Measurements from ENCODE around the gene ATXN2. TPM values are rescaled to one million over a fixed set of nuclear protein-coding genes. Genes with fewer than 3 reads are reported as not detected.

The ATXN2 gene
- total RNA-seq, 1 experiment from 2014 or later = 18.9 TPM

DNA sequence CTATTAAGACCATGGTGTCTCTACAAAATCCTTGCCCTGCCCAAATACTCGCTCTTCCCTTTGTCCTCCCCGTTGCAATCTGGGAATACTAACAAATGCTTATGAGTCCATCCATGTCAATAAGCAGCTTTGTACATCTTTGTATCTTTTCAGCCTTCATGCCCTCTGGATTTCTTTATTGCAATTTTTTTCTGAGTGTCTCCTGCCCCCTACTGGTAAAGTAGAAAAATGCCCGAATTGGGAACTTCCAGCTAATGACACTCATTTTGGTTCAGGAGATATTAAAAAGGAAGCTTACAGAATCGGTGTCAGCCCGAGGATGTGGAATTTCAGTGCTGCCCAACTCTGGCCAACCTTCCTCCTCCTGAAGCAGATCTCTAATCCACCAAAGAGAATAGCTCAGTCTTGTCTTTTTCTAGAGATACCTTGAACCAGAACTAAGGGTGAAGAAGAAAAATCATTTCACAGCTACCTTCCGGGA, 147.4 kb downstream of the ATXN2 start:
- peak; percentile 70 for DNase-seq (ENCODE audit: low read depth)

- DNase-seq (ENCODE audit: low read depth) = no peak
These were observed 147.9 kb downstream of the ATXN2 start for GRCh38 chr12:111451232-111451631.

GRCh38 chr12:111450676-111451075, 148.4 kb downstream of the ATXN2 start:
- DNase-seq (ENCODE audit: low read depth) = no peak

DNA sequence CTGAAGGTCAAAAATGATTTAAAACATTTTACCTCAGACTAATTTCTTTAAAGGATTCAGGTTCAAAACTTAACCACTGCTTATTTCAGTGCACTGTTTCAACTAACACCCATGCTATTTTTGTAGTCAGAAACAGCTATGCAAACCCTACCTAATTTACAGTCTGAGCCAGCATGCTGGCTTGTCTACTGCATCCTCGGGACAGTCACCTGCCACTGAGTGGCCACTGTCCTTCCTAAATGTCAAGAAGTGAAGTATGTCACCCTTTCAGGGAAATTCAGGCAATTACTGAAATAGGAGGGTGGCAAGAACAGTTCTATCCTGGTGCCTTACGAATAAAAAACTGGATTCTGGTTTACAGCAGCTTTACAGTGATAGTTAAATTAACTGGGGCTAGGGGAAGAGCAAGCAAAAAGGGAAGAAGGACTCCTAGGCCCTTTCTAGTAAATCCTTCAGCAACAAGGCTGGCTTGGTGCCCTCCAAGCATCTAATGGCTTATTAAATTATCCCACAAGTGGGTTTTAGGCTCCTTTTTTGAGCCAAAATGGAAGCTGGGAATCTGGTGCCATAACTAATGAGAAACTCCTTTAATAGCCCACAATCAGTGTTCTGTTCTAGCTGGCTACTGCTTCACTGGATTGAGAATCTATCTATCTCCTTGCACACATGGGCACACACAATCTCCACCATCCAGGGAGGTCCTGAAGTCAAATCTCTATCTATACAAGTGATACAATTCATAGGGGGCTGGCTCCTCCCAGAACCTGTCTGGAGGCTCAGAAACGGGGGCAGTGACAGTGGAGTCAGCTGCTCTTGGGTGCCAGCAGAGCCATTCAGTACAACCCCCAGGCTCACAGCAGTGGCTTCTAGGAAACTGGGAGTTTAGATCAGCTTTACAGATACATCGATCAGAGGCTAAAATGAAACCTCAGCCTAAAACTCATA, 150.0 kb downstream of the ATXN2 start:
- DNase-seq (ENCODE audit: low read depth) = no peak

- no peak for DNase-seq (ENCODE audit: low read depth)
These were observed 150.8 kb downstream of the ATXN2 start for GRCh38 chr12:111448266-111448830.

- DNase-seq (ENCODE audit: low read depth) = no peak
These were observed 151.4 kb downstream of the ATXN2 start for GRCh38 chr12:111447571-111448265.

DNA sequence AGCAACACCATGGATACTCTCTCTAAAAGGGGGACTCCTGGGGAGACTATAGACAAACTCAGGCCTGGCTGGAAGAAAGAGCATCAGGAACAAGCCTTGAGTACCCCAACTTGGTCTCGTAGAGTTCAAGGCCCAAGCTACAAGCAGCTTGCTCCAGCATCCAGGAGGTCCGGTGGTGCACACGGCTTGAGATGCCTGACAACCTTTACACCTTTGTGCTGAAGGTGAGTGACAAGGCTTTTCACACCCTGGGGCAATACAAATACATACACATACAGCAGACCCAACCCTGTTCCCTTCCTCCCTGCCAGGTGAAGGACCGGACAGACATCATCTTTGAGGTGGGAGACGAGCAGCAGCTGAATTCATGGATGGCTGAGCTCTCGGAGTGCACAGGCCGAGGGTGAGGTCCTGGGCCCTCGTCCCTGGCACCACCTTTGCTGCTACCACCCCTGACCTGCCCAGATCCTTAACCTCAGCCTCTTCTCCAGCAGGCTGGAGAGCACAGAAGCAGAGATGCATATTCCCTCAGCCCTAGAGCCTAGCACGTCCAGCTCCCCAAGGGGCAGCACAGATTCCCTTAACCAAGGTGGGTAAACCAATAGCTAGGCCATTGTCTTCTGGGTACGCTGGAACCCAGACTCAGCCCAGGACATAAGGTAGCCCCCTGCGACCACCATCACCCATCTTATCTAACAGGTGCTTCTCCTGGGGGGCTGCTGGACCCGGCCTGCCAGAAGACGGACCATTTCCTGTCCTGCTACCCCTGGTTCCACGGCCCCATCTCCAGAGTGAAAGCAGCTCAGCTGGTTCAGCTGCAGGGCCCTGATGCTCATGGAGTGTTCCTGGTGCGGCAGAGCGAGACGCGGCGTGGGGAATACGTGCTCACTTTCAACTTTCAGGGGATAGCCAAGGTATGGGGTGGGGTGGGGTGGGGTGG, 152.2 kb downstream of the ATXN2 start:
- no peak for DNase-seq (ENCODE audit: low read depth)

GRCh38 chr12:111445726-111446581, 153.2 kb downstream of the ATXN2 start:
- peak; percentile 68 for DNase-seq (ENCODE audit: low read depth)

DNA sequence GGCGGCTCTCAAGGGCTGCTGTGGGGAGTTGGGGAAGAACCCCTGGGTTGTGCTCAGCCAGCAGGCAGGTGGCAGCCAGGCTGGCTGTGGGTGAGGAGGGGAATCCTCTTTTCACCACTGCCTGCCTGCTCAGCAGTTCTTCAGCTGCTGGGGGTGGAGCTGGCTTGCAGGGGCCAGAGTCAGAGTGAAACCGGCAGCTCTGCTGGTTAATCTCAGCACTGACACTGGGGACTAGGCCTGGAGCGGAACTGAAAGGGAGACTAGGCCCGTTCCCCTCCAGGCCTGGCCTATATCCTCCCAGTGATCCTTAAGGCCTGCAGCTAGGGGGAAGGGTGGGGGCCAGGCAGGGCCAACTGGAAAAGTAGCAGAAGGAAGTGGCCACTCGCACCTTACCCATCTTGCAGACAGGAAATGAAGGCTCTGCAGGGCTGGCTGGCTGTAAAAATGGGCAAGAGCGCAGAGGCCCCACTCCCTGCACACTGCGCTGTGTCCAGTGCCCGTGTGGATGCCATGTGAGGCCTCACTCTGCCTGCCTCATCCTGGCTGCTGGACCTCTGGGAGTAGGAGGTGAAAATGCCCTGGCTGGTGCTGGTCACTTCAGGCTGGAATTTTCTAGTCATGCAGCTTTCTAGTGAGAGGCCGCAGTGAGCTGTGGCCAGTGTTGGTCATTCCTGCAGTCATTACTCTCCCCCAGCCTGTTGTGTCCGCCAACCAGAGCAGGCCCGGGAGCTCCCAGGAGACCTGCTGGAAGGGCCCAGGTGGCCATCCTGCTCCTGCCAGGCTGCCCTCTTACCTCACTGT, 154.0 kb downstream of the ATXN2 start:
- peak; percentile 40 for DNase-seq (ENCODE audit: low read depth)

DNA sequence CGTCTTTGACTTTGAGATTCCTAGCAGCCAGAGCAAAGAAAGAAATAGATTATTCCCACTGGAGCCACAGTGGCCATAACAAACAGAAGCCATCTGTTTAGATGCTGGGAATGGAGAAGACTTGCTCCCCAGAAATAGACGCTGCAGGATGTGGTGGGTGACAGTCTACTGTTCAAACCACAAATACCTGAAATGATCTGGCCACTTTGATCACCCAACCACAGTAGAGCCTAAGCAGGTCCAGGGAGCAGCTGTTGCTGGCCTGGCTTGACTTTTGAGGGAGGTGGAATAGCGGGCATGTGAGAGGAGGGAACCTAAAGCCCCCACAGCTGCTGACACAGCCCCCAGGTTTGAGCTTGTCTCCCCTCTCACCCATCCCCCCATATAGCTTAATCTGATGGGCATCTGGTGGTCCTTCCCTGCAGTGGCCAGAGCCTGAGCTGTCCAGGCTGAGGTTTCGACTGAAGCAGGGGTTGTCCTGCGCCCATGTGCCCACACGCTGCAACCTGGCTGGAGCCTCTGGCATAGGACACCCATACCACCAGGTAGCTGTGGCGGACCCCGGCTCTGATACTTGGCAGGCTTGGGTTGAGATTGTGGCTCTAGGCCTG, 154.7 kb downstream of the ATXN2 start:
- peak; percentile 77 for DNase-seq (ENCODE audit: low read depth)

GRCh38 chr12:111443586-111443985, 155.5 kb downstream of the ATXN2 start:
- peak; percentile 71 for DNase-seq (ENCODE audit: low read depth)

DNA sequence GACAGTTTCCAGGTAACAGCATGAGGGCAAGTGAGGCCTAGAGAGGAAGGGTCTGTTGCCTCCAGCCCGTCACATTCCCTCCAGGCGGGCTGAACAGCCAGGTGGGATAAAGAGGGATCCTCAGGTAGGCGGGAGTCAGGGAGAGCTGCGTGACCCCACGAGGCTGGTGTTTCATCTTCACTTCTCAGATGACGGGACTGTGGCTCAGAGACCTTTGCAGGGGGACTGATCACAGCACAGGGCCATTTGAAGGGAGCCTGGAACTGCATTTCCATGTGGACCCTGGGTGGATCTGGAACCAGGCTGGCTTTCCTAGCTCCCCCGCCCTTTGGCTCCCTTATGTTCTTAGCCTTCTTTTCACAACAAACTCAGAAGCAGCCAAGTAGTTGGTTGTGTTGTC, 156.0 kb downstream of the ATXN2 start:
- DNase-seq (ENCODE audit: low read depth) = no peak

DNA sequence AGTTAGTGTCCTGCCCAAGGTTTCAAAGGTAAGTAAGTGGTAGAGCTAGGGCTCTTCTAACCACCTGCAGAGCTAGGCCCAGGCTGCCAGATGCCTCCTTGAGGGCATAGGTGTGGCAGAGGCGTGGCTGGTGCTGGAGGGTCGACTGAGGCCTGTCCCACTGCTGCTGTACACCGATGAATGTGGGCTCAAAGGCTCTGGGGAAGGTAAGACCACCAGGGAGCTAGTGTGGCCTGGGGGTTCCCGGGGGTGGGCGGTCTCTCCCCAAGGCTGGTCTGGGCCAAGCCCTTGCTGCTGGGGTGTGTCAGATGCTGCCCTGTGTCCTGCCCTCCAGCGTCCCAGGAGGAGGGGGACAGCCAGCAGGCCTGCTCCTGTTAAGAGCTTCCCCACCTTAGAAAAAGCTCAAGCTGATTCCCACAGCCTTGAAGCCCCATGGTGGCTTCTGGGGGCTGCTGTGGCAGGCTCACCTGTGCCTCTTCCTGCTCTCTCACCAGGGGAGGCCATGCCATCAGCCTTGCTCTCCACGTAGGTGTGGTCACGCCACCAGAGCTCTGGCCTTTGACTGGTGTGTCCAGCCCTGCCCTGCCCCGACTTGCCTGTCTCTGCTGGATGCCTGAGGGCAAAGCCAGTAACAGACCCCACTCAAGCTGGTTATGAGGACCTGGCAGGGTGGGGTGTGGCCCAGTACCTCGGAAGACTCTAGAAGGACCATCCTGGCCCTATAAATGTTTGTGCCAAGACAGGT, 156.6 kb downstream of the ATXN2 start:
- DNase-seq (ENCODE audit: low read depth) = no peak

DNA sequence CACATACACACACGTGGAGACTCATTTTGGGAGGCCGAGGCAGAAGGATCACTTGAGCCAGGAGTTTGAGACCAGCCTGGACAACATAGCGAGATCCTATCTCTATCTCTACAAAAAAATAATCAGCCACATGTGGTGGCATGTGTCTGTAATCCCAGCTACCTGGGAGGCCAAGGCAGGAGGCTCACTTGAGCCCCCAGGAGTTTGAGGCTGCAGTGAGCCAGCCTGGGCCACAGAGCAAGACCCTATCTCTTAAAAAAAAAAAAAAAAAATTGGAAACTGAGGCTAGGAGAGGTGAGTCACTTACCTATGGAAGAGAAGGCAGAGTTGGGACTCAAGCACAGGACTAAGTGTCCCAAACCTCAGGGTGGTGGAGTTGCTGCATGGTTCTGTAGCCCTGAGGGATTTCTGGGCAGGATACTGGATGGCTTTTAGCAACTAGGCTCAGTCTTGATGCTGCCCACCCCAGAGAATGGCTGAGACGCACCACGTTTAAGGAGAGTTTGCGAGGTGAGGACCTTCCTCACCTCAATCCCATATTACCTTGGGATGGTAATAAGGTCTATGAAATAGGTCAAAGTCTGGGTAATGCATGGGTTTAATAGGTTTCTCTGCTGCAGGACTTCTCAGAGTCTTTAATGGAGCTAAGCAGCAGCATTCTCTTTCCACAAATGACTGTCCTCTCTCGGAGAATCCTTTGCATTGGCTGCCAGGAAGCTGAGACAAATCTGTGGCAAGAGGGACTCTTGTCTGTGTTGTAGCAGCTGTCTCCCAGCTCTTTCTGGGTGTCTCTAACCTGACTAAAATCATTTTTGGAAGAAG, 157.8 kb downstream of the ATXN2 start:
- no peak for DNase-seq (ENCODE audit: low read depth)

- no peak for DNase-seq (ENCODE audit: low read depth)
These were observed 158.5 kb downstream of the ATXN2 start for GRCh38 chr12:111440631-111441030.

DNA sequence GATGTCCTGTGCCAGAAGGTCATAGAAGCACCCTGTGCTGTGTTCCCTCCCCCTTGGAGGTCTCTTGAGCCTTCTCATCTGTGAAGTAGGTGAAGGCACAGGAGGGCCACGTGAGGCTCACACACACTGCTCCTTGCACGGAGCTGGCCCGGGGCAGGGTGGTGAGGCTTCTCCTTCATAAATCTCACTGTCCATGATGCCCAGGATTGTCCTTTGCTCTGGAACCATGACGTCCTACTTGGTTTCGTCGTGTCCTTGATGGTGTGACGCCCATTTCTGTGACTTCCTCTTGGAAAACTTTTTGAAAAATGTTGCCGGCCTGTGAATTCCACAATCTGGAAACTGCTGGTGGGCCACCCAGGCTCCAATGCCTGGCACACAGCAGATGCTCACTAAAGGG, 159.0 kb downstream of the ATXN2 start:
- DNase-seq (ENCODE audit: low read depth) = no peak

DNA sequence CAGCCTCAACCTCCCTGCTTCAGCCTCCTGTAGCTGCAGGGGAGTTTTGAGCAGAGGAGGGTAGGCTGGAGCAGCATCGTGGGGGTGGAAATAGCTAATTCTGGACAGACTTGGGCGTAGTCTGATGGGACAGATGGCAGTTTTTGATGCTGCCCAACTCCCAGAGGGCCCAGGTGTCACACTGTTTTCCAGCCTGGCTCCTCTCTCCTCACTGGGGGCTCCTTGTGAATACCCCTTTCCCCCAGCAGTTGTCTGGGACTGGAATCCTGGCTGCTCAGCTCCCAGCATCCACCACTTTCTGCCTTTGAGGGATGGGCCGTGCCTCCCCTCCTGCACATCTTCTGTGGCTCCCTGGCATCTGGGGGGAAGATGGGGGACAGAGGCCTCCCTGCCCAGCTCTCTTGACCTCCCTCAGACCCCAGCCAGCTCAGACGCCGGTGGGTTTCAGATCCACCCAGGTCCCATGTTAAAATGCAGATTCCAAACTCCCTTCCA, 159.4 kb downstream of the ATXN2 start:
- DNase-seq (ENCODE audit: low read depth) = no peak
